WTC11 (cell line): ENCODE data around the gene GALNT13. TPM values are rescaled to one million over a fixed set of nuclear protein-coding genes. Genes with fewer than 3 reads are reported as not detected.
A peak's percentile ranks its signal among the peaks of the same experiment; 100 is the strongest.

Experiments used
- ATAC-seq: fragments of 200-7000 bp; cut with Tn5 transposase; 2 replicates; pipeline ENCODE4 v1.10.0; 2021; ENCODE audit warnings: mild to moderate bottlenecking, moderate library complexity
- CTCF ChIA-PET: fragments of 300-600 bp; sonication (Branson Sonifier 250); formaldehyde crosslinking; loops from one replicate; lab custom pipeline; 2021; ENCODE audit warnings: antibody characterized with exemption; lab: Charles Lee
- POLR2A ChIA-PET: fragments of 350-600 bp; sonication (Branson Sonifier 250); formaldehyde crosslinking; loops from one replicate; lab custom pipeline; 2021; ENCODE audit warnings: antibody characterized with exemption; lab: Charles Lee
- DNase-seq: peaks from one replicate; pipeline ENCODE4 v3.0.0; 2021; ENCODE audit warnings: low spot score
- H3K27ac Mint-ChIP-seq: 2 replicates; pipeline ENCODE4 v1.8.0; 2021; ENCODE audit warnings: mixed read lengths
- H3K27me3 Mint-ChIP-seq: 2 replicates; pipeline ENCODE4 v1.8.0; 2021; ENCODE audit warnings: low read depth, mild to moderate bottlenecking, moderate library complexity, mixed read lengths
- H3K36me3 Mint-ChIP-seq: 2 replicates; pipeline ENCODE4 v1.8.0; 2021; ENCODE audit warnings: mixed read lengths
- H3K4me1 Mint-ChIP-seq: 2 replicates; pipeline ENCODE4 v1.8.0; 2022; ENCODE audit warnings: mixed read lengths
- H3K4me3 Mint-ChIP-seq: 2 replicates; pipeline ENCODE4 v1.8.0; 2021; ENCODE audit warnings: mild to moderate bottlenecking, moderate library complexity, mixed read lengths
- H3K9me3 Mint-ChIP-seq: 2 replicates; pipeline ENCODE4 v1.8.0; 2021; ENCODE audit warnings: mixed read lengths
- EMX1 ChIP-seq: fragments of 250-450 bp; sonication (Bioruptor Pico); IDR thresholded peaks from 2 replicates; pipeline ENCODE4 v1.8.0; 2021; ENCODE audit warnings: mild to moderate bottlenecking
- FOXP1 ChIP-seq: sonication (generic); formaldehyde crosslinking; IDR thresholded peaks from 2 replicates; pipeline ENCODE4 v1.8.0; 2022; ENCODE audit warnings: missing genetic modification reagents, mild to moderate bottlenecking, moderate library complexity, borderline replicate concordance
- GRHL2 ChIP-seq: fragments of 250-450 bp; sonication (Bioruptor Pico); IDR thresholded peaks from 2 replicates; pipeline ENCODE4 v1.8.0; 2022; ENCODE audit warnings: mild to moderate bottlenecking, moderate library complexity; ENCODE audit not compliant: insufficient replicate concordance, severe bottlenecking
- NFATC4 ChIP-seq: fragments of 250-450 bp; sonication (Bioruptor Pico); IDR thresholded peaks from 2 replicates; pipeline ENCODE4 v1.9.0; 2021; ENCODE audit warnings: mild to moderate bottlenecking
- NFYB ChIP-seq: sonication (generic); formaldehyde crosslinking; conservative IDR thresholded peaks from 2 replicates; pipeline ENCODE4 v1.8.0; 2022; ENCODE audit warnings: low read depth, missing genetic modification reagents
- PRDM15 ChIP-seq: sonication (generic); formaldehyde crosslinking; IDR thresholded peaks from 2 replicates; pipeline ENCODE4 v1.8.0; 2022; ENCODE audit warnings: missing genetic modification reagents
- PRRX2 ChIP-seq: fragments of 250-450 bp; sonication (Bioruptor Pico); IDR thresholded peaks from 2 replicates; pipeline ENCODE4 v1.8.0; 2021; ENCODE audit warnings: mild to moderate bottlenecking
- TEAD4 ChIP-seq: sonication (generic); formaldehyde crosslinking; IDR thresholded peaks from 2 replicates; pipeline ENCODE4 v1.8.0; 2022; ENCODE audit warnings: mild to moderate bottlenecking, missing genetic modification reagents
- ZNF121 ChIP-seq: sonication (generic); formaldehyde crosslinking; IDR thresholded peaks from 2 replicates; pipeline ENCODE4 v1.8.0; 2023; ENCODE audit warnings: missing genetic modification reagents
- ZNF425 ChIP-seq: fragments of 250-450 bp; sonication (Bioruptor Pico); conservative IDR thresholded peaks from 2 replicates; pipeline ENCODE4 v1.9.0; 2021; ENCODE audit warnings: mild to moderate bottlenecking
- total RNA-seq: library from RNA; stranded (reverse); gene quantifications from 3 replicates; pipeline ENCODE4 v1.2.3, GENCODE V29; 2021
- TF ChIP-seq, protein P1 (sequence below): sonication (generic); formaldehyde crosslinking; IDR thresholded peaks from 2 replicates; pipeline ENCODE4 v1.8.0; 2022; ENCODE audit warnings: mild to moderate bottlenecking, missing genetic modification reagents
- TF ChIP-seq, protein P2 (sequence below): sonication (generic); formaldehyde crosslinking; IDR thresholded peaks from 2 replicates; pipeline ENCODE4 v1.8.1; 2023; ENCODE audit warnings: mild to moderate bottlenecking, missing genetic modification reagents
- TF ChIP-seq, protein P3 (sequence below): fragments of 250-450 bp; sonication (Bioruptor Pico); IDR thresholded peaks from 2 replicates; pipeline ENCODE4 v1.9.0; 2021; ENCODE audit warnings: mild to moderate bottlenecking, borderline replicate concordance
- TF ChIP-seq, protein P4 (sequence below): sonication (generic); formaldehyde crosslinking; IDR thresholded peaks from 2 replicates; pipeline ENCODE4 v1.8.1; 2022; ENCODE audit warnings: missing genetic modification reagents, borderline replicate concordance
- TF ChIP-seq, protein P5 (sequence below): sonication (generic); formaldehyde crosslinking; conservative IDR thresholded peaks from 2 replicates; pipeline ENCODE4 v1.8.1; 2023; ENCODE audit warnings: mild to moderate bottlenecking, low read depth, missing genetic modification reagents, moderate library complexity

Gene GALNT13
- total RNA-seq, 1 experiment from 2014 or later, result 9.9 TPM

DNA sequence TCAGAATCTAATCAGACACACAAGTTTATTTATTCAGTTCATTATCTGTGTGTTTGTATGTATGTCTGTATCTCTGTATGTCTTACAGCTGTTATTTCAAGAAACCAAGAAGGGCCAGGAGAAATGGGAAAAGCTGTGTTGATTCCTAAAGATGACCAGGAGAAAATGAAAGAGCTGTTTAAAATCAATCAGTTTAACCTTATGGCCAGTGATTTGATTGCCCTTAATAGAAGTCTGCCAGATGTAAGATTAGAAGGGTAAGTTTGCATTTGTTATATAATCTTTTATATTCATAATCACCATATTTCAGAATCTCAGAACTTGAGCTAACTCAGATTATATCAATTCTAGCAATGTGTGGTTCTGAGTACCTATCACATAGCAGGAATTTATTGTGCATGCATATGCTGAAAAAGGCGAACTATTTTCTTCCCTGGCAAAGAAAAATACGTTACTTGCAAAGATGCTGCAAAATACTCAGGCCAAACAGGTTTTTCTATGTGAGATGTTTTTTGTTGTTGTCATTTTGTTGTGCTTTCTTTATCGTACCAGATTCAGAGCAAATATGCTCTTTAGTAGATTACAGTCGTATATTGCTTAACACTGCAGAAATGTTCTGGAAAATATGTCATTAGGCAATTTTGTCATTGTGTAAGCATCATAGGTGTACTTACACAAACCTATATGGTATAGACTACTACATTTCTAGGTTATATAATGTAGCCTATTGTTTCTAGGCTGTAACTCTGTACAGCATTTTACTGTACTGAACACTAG is 268.7 kb downstream of the GALNT13 start:
- ChIA-PET CTCF (no interaction called here), POLR2A (no interaction called here)
- Mint-ChIP-seq H3K27ac (no peak overlapping the region), H3K4me1 (peaks cover 5% of the 10 kb centered on the region), H3K4me3 (no peak overlapping the region), H3K36me3 (no peaks in the 10 kb centered on the region), H3K27me3 (no peaks in the 10 kb centered on the region), H3K9me3 (no peaks in the 10 kb centered on the region)
- ATAC-seq (no peak), DNase-seq (no peak)
- TF ChIP-seq EMX1, result no peak
- TF ChIP-seq, protein P1, sequence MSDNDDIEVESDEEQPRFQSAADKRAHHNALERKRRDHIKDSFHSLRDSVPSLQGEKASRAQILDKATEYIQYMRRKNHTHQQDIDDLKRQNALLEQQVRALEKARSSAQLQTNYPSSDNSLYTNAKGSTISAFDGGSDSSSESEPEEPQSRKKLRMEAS, result no peak
- no peak for TF ChIP-seq GRHL2
- no peak for TF ChIP-seq PRRX2 (CRISPR knock-in tag)
- TF ChIP-seq, protein P2, sequence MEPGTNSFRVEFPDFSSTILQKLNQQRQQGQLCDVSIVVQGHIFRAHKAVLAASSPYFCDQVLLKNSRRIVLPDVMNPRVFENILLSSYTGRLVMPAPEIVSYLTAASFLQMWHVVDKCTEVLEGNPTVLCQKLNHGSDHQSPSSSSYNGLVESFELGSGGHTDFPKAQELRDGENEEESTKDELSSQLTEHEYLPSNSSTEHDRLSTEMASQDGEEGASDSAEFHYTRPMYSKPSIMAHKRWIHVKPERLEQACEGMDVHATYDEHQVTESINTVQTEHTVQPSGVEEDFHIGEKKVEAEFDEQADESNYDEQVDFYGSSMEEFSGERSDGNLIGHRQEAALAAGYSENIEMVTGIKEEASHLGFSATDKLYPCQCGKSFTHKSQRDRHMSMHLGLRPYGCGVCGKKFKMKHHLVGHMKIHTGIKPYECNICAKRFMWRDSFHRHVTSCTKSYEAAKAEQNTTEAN (CRISPR knock-in tag), result no peak
- no peak for TF ChIP-seq NFATC4 (CRISPR knock-in tag)
- TF ChIP-seq TEAD4 (CRISPR knock-in tag), result no peak
- TF ChIP-seq, all 79 proteins: peak for 0

GRCh38 chr2:154142480-154142879 is 270.8 kb downstream of the GALNT13 start:
- Mint-ChIP-seq H3K27me3 (no peaks in the 10 kb centered on the region), H3K4me1 (peaks cover 13% of the 10 kb centered on the region), H3K9me3 (no peaks in the 10 kb centered on the region), H3K4me3 (no peak overlapping the region), H3K36me3 (no peaks in the 10 kb centered on the region), H3K27ac (peak overlapping the region; percentile 19; the same call in 1 of the 2 replicates)
- DNase-seq (no peak), ATAC-seq (no peak)
- POLR2A ChIA-PET, result no interaction called here
- TF ChIP-seq ZNF425 (CRISPR knock-in tag) (no peak), EMX1 (no peak), FOXP1 (CRISPR knock-in tag) (no peak), NFYB (CRISPR knock-in tag) (no peak), ZNF121 (CRISPR knock-in tag) (no peak), PRDM15 (CRISPR knock-in tag) (no peak)
- TF ChIP-seq, protein P2 (CRISPR knock-in tag), result no peak
- TF ChIP-seq, protein P3, sequence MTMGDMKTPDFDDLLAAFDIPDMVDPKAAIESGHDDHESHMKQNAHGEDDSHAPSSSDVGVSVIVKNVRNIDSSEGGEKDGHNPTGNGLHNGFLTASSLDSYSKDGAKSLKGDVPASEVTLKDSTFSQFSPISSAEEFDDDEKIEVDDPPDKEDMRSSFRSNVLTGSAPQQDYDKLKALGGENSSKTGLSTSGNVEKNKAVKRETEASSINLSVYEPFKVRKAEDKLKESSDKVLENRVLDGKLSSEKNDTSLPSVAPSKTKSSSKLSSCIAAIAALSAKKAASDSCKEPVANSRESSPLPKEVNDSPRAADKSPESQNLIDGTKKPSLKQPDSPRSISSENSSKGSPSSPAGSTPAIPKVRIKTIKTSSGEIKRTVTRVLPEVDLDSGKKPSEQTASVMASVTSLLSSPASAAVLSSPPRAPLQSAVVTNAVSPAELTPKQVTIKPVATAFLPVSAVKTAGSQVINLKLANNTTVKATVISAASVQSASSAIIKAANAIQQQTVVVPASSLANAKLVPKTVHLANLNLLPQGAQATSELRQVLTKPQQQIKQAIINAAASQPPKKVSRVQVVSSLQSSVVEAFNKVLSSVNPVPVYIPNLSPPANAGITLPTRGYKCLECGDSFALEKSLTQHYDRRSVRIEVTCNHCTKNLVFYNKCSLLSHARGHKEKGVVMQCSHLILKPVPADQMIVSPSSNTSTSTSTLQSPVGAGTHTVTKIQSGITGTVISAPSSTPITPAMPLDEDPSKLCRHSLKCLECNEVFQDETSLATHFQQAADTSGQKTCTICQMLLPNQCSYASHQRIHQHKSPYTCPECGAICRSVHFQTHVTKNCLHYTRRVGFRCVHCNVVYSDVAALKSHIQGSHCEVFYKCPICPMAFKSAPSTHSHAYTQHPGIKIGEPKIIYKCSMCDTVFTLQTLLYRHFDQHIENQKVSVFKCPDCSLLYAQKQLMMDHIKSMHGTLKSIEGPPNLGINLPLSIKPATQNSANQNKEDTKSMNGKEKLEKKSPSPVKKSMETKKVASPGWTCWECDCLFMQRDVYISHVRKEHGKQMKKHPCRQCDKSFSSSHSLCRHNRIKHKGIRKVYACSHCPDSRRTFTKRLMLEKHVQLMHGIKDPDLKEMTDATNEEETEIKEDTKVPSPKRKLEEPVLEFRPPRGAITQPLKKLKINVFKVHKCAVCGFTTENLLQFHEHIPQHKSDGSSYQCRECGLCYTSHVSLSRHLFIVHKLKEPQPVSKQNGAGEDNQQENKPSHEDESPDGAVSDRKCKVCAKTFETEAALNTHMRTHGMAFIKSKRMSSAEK (CRISPR knock-in tag), result no peak
- TF ChIP-seq, protein P4, sequence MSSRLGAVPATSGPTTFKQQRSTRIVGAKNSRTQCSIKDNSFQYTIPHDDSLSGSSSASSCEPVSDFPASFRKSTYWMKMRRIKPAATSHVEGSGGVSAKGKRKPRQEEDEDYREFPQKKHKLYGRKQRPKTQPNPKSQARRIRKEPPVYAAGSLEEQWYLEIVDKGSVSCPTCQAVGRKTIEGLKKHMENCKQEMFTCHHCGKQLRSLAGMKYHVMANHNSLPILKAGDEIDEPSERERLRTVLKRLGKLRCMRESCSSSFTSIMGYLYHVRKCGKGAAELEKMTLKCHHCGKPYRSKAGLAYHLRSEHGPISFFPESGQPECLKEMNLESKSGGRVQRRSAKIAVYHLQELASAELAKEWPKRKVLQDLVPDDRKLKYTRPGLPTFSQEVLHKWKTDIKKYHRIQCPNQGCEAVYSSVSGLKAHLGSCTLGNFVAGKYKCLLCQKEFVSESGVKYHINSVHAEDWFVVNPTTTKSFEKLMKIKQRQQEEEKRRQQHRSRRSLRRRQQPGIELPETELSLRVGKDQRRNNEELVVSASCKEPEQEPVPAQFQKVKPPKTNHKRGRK (CRISPR knock-in tag), result no peak
- TF ChIP-seq, protein P5, sequence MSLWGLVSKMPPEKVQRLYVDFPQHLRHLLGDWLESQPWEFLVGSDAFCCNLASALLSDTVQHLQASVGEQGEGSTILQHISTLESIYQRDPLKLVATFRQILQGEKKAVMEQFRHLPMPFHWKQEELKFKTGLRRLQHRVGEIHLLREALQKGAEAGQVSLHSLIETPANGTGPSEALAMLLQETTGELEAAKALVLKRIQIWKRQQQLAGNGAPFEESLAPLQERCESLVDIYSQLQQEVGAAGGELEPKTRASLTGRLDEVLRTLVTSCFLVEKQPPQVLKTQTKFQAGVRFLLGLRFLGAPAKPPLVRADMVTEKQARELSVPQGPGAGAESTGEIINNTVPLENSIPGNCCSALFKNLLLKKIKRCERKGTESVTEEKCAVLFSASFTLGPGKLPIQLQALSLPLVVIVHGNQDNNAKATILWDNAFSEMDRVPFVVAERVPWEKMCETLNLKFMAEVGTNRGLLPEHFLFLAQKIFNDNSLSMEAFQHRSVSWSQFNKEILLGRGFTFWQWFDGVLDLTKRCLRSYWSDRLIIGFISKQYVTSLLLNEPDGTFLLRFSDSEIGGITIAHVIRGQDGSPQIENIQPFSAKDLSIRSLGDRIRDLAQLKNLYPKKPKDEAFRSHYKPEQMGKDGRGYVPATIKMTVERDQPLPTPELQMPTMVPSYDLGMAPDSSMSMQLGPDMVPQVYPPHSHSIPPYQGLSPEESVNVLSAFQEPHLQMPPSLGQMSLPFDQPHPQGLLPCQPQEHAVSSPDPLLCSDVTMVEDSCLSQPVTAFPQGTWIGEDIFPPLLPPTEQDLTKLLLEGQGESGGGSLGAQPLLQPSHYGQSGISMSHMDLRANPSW, result no peak
- CTCF ChIA-PET, result no interaction called here
